GM19240 (cell line): ENCODE results near the gene MATK.

ENCODE experiments used
- DNase-seq: peaks from one replicate; pipeline ENCODE4 v3.0.0; 2011; ENCODE audit warnings: low spot score; ENCODE audit not compliant: insufficient read length

The MATK gene

DNA sequence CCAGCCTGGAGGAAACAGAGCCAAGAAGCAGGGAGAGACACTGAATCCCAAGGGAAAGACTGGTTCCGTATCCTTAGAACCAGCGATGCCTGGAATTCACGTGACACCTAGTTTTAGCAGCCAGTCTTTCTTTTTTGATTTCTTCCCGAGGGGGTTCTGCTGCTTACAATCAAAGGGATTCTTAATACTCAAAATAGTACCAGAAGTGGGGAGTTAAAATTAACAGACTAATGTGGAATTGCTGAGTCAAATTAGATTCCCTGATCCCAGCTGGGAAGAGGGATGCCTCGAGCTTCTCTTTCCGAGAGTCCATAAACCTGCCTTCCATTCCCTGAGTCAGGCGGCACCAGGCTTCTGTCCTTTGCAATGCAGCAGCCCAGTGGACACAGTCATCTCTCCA is 4.8 kb upstream of the MATK start:
- no peak for DNase-seq

DNA sequence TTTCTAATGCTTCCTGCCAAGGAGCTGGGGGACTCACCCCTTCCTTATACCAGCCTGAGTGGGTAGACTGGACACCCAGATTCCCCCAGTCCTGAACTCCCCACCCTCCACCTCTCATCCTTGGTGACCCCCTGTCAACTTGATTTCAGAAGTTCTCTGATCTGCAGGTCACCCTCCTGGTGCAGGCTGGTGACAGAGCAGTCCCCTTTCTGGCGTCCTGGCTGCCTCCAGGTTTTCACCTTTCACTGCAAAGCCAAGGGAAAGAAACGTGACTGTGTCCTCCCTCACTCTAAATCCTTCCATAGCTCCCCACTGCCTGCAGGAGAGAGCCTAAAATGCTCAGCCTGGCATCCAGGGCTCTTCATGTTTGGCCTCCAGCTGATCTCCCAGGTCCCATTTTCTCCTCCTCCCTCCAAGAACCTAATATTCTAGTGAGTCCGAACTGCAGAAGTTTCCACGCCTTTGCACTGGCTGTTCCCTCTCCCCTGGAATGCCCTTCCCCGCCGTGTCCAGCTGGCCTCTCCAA is 4.1 kb upstream of the MATK start:
- DNase-seq: no peak

DNA sequence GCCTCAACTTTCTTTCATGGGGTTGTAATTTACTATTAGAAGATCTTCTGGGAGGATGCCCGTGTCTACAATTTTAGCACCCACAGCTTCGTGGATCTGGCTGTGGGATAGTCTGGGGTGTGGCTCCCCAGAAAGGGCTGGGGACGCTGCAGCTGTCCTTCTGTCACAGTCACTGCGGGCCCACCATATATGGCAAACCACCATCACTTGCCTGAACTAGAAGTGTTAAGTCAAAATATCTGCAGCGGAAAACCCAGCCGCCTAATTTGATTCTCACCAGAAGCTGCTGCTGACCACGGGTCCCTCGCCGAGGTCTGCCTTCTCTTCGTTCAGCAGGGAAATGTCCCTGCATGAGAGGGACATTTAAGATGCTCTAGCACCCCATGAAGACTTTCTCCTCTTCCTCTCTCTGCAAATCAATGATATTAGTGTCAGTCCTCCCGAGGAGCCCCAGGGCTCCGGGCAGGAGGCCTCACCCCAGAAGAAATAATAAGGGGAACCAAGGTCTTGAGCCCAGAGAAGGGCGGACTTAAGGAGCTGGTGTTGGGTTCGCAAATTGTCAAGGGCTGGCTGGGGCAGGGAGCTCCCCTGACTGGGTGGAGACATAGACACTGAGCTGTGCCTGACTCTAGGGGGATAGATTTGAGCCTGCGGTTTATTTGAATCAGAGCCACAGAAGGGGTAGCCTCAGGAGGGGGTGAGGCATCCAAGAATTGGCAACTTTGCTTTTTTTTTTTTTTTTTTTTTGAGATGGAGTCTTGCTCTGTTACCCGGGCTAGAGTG is 3.0 kb upstream of the MATK start:
- DNase-seq: no peak

DNA sequence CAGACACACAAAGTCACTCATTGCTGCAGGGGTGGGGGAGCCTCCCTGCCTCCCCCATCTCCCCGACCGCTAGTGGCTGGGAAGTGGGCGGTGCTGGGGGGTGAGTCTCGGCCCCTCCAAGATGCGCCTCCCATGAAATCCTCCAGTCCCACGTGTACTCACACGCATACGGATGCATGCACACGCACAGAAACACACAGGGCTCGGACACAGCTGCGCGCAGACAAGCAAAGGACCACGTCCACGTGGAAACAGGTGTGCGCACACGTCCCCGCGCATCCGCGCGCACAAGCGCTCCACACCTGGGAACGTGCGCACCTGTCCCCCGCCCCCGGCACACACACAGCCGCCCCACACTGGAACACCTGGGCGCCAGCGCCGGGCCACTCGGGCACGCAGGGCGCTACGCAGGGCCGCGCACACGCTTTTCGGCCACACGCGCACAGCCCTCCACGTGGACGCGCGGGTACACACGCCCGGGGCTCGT is 687 bp downstream of the MATK start:
- DNase-seq: no peak

DNA sequence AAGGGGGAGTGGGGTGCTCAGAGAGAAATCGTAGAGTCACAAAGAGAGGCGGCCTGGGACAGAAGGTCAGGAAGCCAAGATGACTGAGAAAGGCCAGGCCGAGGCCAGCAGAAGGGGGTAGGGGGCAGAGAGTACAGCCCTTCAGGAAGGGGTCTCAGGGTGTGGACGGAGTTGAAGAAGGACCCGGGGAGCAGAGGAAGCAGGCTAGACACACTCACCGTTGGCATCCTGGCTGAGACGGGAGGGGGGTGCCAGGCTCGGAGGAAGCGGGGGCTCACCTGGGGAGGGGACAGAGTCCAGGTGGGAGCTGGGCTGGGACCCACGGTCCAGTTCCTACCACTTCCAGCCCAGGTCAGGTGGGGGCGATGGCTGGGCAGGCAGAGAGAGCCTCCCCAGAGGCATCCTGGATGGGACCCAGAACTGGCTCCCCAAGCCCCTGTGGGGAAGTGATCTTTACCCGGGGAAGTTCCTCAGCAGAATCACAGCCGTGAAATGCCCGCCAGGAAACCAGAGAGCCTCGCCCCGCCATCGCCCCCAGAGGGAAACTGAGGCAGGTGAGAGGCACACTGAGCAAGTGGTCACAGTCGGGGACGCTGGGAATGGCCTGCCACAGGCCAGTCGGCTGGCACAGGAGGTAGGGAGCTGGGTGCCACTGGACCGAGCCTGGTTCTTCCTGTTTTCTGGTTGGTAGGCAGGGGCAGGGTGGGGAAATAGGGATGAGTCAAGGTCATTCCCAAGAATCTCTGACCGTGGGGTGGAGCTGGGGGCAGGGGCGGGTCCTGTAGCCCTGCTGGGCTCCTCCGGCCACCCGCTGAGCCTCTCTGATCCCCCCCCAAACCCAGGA is 1.4 kb downstream of the MATK start:
- DNase-seq: no peak

DNA sequence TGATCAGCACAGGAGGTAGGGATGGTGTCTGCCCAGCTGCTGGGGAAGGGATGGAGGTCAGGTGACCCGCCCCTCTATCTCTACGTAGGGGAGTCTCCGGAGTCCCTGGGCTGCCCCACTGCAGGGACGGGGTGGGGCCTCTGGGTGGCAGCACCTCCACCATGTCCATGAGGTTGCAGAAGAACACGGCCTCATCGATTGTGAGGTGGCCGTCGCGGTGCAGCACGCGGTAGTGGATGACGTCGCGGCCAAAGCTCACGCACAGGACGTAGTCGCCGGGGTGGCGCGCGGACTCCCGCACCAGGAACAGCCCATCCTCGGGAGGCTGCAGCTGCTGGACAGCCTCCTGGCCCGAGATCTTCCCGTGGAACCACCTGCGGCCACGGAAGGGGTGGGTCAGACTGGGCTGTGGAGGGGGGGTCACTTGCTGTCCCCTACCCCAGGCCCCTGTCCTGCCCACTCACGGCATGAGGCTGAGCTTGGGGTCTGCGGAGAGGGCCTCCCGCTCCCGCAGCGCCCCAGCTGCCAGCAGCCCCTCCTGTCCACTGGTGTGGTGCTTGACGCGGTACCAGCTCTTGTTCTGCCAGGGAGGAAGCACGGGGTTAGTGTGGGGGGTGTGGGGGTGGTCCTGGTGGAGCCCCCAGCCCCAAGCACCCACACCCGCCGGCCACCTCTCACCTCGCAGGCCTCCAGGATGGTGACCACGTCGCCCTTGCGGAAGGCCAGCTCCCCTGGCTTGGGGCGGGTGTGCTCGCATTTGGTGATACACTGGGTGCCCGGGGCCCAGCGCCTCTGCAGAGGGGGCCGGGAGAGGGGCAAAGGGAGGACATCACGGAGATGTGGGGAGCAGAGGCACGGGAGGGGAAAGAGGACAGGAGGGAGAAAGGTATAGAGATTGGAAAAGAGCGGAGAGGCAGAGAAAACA is 2.3 kb downstream of the MATK start:
- DNase-seq: no peak

DNA sequence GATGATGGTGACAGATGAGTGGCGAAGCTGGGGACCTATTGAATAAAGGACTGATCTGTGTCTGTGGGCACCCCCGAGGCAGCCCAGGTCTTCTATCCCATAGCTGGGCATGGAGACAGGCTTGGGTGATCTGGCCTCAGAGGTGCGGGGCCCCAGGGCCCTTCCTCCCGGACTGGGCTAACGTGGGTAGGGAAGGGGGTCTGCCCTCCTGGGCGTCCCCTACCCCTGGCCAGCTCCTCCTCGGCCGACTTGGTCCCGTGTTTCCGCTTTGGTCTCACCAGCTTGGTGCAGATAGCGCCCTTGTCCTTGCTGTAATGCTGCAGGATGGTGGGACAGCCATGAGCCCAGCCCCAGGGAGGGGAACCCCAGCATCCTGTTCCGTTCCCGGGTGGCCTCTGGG is 3.3 kb downstream of the MATK start:
- DNase-seq: no peak

DNA sequence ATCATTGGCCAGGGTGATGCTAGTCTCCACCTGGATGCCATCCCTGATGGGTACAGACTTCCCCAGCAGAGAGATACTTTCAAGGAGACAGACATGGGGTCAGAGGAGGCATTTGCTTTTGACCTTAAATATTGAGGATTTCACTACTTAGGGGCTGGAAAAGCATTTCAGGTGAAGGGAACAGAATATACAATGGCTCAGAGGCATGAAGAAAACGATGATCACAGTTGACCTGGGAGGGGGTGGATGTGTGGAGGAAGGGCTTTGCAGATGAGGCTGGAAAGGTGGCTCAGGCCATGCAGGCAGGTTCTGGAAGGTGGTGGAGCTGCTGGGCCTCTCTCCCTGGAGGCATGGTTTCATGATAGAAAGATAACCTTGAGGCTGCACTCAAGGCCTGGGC is 3.9 kb downstream of the MATK start:
- no peak for DNase-seq

DNA sequence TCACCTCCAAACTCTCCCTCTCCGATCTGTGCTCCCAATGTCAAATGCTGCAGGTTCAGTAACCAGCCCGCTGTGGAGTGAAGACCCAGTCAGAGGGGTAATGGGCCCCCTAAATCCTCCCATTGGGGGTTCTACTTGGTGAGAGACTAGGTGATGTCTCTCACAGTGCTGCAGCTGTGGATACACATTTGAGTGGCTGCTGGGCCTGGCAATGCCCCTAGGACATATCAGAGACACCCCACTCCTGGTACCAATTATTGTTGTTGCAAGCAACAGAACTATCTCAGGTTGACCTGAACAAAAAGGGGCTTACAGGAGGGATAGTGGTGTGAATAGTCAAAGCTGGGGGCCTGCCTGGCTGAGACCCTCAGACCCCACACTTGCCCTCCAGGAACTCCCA is 4.6 kb downstream of the MATK start:
- DNase-seq: no peak

DNA sequence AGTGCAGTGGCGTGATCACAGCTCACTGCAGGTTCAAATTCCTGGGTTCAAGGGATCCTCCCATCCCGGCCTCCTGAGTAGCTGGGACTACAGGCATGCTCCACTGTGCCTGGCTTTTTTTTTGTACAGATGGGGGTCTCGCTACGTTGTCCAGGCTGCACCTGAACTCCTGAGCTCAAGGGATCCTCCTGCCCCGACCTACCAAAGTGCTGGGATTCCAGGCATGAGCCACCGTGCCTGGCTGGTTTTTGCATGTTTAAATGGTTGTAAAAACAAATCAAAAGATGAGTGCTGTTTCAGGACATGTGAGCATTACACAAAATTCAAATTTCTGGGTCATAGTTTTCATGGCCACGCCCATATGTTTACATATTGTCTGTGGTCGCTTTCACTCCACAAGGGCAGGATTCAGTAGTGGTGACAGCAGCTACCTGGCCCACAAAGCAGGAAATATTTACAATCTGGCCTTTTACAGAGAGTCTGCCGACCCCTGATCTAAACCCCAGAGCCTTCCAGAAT is 5.3 kb downstream of the MATK start:
- DNase-seq: no peak

DNA sequence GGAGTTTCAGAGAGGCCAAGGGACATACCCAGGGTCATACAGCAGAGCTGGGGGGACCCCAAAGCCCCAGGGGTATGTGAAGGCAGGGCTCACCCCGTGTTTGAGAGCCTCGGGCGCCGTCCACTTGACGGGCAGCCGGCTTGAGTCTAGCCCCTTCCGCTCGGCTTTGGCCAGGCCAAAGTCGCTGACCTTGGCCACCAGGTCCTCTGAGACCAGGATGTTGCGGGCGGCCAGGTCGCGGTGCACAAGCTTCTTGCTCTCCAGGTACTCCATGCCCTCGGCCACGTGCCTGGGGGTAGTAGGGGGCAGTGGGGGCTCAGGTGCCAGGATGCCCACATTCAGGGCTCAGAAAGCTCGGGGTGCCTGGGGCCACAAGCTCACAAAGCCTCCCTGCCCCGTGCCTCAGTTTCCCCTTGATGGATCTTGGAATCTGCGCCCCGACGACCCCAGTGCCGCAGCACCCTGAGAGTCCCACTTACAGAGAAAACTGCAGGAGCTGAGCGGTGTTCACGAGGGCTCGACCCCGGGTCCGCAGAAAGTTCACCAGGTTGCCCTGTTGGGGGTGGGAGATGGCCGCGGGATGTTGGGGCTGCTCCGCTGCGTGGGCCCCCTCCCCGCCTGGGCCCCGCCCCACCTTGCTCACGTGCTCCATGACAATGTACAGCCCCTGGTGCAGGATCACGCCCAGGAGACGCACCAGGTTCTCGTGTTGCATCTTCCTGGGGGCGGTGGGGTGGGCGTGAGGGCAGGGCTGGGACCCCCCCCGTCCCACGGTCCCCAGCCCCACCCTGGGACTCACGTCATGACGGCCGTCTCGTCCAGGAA is 7.1 kb downstream of the MATK start:
- DNase-seq: no peak

DNA sequence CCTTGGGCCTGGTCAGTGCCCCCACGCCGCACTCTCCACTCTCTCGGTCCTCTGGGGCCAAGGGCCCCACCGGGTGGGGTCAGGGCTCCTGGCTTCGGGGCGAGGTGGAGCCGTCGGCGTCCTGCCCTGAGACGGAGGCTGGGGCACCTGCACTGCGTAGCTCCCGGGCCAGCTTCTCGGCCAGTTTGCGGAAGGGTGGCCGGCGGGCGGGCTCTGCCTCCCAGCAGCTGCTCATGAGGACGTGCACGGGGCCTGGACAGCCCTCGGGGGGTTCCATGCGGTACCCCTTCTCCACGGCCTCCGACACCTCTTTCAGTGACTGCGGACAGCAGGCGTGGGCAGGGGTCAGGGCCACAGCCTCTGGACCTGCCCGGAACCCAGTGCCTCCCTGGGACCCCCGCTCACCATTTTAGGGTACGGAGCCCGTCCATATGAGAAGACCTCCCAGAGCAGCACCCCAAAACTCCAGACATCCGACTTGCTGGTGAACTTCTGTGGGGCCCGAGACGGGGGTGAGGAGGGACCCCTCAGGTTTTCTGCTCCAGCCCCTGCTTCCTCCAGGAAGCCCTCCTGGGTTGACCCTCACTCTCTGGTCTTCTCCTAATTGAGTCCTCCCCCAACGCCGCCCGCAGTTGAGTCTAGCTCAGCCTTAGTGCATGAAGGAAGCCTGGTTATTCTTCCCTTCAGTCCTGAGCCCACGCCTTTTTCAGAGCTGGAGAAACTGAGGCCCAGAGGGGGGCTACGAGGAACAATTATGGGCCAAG is 7.9 kb downstream of the MATK start:
- no peak for DNase-seq

DNA sequence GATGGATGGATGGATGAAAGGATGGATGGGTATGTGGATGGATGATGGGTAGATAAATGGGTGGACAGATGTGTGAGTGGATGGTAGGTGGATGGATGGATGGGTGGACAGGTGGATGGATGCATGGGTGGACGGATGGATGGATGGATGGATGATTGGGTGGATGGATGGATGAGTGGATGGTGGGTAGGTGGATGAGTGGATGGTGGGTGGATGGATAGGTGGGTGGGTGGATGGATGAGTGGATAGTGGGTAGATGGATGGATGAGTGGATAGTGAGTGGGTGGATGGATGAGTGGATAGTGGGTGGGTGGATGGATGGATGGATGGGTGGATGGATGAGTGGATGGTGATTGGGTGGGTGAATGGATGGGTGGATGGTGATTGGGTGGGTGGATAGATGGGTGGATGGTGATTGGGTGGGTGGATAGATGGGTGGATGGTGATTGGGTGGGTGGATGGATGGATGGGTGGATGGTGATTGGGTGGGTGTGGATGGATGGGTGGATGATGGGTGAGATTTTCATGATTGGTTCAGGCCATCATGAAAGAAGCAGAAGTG is 9.6 kb downstream of the MATK start:
- DNase-seq: no peak

DNA sequence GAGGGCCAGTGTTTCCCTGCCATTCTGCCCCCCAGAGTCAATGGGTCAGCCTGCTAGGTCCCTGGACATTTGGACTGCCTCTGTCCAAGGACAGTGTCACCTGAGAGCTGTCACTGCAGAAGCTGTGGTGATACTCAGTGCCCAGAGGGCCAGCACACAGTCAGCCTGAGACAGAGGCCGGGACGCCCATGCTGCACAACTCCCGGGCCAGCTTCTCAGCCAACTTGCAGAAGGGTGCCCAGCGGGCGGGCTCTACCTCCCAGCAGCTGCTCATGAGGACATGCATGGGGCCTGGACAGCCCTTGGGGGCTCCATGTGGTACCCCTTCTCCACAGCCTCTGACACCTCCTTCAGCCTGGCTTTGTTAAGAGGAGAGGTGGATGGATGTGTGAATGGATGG is 10.3 kb downstream of the MATK start:
- no peak for DNase-seq

DNA sequence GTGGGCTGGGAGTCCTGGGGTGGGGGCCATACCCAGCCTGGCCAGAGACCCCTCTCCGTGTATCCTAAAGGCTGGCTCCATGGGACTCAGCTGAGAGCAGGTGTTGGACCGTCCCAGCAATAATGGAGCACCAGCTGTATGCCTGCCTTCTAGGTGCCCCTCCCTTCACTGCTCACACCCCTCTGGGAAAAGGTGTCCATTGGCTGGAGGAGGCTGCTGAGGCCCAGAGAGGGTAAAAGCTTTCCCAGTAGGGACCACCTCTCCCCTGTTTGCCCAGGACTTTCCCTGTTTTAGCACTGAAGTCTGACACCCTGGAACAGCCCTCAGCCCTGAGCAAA is 10.8 kb downstream of the MATK start:
- DNase-seq: no peak

DNA sequence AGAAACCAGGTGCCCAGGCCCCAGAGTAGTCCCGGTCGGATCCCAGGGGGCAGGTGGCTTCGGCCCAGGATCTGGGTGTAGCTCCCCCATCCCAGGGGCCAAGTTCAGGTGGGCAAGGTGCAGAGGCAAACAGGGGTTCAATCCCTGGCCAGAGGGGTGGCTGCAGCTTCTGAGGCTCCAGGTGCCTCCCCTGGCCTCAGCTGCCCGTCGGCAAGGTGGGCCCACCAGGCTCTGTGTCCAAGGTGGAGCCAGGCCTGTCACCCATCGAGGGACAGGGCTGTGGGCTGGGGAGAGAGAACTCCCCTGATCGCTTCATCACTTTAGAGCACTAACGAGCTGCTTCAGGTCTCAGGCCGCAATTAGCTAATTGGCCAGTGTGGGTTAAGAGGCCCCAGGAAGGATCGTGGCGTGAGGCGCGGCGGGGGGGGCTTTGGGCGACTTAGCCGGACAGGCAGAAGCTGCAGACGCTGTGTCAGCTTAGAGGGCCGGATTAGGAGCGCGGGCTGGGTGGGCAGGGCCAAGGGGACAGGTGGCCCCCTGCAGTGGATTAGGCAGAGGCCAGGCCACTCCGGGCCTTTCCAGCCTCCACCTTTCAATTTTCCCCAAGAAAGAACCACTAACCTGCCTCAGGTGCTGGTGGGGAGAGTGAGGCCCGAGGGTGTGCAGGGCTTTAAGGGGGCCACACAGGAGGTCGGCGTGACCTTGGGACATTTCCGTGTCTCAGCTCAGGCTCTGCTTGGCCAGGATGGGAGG is 11.4 kb downstream of the MATK start:
- DNase-seq: no peak

DNA sequence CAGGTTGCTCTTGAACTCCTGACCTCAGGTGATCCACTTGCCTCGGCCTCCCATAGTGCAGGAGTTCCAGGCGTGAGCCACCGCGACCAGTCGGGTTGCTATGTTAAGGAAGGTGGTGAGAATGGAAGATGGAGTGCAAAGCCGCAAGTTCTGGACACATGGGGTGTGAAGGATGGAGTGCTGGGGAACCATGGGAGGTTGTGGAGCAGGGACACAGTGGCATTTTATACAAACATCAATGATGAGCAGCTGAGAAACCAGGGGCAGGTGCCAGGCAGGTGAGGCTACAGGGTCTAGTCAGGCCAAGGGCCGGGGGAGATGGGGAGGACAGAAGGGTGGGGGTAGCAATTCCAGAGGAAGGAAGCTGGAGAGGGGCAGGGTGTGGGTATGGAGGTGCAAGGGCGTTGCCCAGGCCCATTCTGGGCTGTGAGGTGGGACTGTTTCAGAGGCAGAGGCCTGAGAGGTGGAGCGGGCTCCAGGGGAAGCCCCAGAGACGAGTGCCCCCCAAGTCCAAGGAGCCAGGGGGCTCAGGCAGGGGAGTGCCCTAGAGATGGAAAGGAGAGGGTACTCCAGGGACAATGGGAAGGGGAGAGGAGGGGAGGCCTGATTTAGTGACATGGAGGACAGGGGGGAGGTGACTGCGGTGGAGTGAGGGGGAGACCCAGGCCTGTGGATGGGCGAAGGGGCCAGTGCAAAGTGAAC is 12.2 kb downstream of the MATK start:
- DNase-seq: no peak

DNA sequence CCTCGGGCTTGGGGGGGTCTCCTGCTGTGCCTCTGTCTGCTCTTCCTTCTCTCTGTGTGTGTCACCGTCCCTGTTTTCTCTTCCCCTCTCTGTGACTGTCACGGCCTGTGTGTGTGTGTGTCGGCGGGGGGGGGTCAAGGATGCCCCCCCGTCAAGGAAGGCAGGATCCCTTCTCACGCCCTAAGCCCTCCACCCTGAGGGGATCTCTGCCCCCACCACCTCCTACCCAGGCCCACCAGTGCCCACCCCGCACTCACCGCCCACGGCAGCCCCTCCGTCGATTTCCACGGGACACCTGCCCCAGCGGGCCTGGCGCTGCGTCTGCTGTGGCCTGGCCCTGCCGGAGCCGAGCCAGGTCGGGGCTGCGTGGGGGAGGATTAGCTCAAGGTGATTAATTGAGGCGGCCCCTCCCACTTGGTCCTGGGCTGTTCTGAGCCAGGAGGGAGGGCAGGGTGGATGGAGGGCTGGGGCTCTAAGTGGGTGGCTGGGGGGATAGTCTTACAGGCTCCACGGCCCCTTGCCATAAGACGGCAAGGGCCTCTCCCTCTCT is 14.2 kb downstream of the MATK start, which contains the start of gene RAX2:
TSS of gene RAX2 (minus strand) at position 323 of the 550 bp plus-strand sequence. CDS start 486 bp downstream, outside the sequence.
- DNase-seq: no peak
